CD14-positive monocyte (primary cell): ENCODE results near the gene TCF4. TPM values are rescaled to one million over a fixed set of nuclear protein-coding genes. Genes with fewer than 3 reads are reported as not detected.

Experiments used
- DNase-seq, 3 donors: peaks; one replicate each; pipeline ENCODE4 v3.0.0-alpha.2; 2011 to 2022
- H2AFZ ChIP-seq: 2 replicates; pipeline ENCODE4 v1.6.0; 2012; ENCODE audit warnings: mild to moderate bottlenecking, low read depth, low read length, inconsistent platforms; ENCODE audit not compliant: insufficient read depth, poor library complexity, severe bottlenecking
- H3K27ac ChIP-seq, 2 donors: 1 replicate in 1 of 2; 2 replicates in 1 of 2; pipeline ENCODE4 v1.5.1; 2012 to 2013; ENCODE audit warnings: low read length in 2 of 2, control low read depth in 1 of 2, inconsistent platforms in 1 of 2, low read depth in 1 of 2, mild to moderate bottlenecking in 1 of 2
- H3K27me3 ChIP-seq, 2 donors: one replicate each; pipeline versions ENCODE4 v1.6.0 to v1.6.1; 2011 to 2013; ENCODE audit warnings: low read length in 2 of 2; ENCODE audit not compliant: control insufficient read depth in 2 of 2, insufficient read depth in 2 of 2
- H3K36me3 ChIP-seq, 2 donors: replicated peaks in 1 of 2; 1 replicate in 1 of 2; 2 replicates in 1 of 2; pipeline versions ENCODE4 v1.5.1 to v1.6.1; 2012 to 2013; ENCODE audit warnings: low read length in 2 of 2, control low read depth in 1 of 2, inconsistent platforms in 1 of 2, mild to moderate bottlenecking in 1 of 2; ENCODE audit not compliant: insufficient read depth in 2 of 2, control insufficient read depth in 1 of 2
- H3K4me1 ChIP-seq, 2 donors: 1 replicate in 1 of 2; 2 replicates in 1 of 2; pipeline versions ENCODE4 v1.5.1 to v1.6.1; 2012 to 2013; ENCODE audit warnings: low read length in 2 of 2, control low read depth in 1 of 2, inconsistent platforms in 1 of 2, mild to moderate bottlenecking in 1 of 2, moderate library complexity in 1 of 2; ENCODE audit not compliant: insufficient read depth in 2 of 2, control insufficient read depth in 1 of 2
- H3K4me2 ChIP-seq: replicated peaks from 2 replicates; pipeline ENCODE3; 2012; ENCODE audit warnings: low read length, moderate library complexity, mild to moderate bottlenecking; ENCODE audit not compliant: poor library complexity, severe bottlenecking; ENCODE audit errors: extremely low read depth
- H3K4me3 ChIP-seq, 3 experiments: fragments of 200-600 bp in 1 of 3; sonication (generic) in 1 of 3; replicated peaks in 1 of 3; 1 replicate in 2 of 3; 2 replicates in 1 of 3; pipeline ENCODE4 v1.5.1; 2011 to 2013; ENCODE audit warnings: low read length in 3 of 3, mild to moderate bottlenecking in 3 of 3, control low read depth in 2 of 3, low read depth in 2 of 3, inconsistent platforms in 1 of 3, moderate library complexity in 1 of 3
- H3K79me2 ChIP-seq: 2 replicates; pipeline ENCODE4 v1.6.0; 2012; ENCODE audit warnings: mild to moderate bottlenecking, control low read depth, inconsistent platforms, low read length, moderate library complexity; ENCODE audit not compliant: insufficient read depth
- H3K9ac ChIP-seq: 2 replicates; pipeline ENCODE4 v1.6.0; 2017; ENCODE audit warnings: low read length, mild to moderate bottlenecking; ENCODE audit not compliant: insufficient read depth, poor library complexity, severe bottlenecking
- H3K9me3 ChIP-seq, 2 donors: replicated peaks in 1 of 2; 1 replicate in 1 of 2; 2 replicates in 1 of 2; pipeline versions ENCODE4 v1.5.1 to v1.6.1; 2012 to 2013; ENCODE audit warnings: low read length in 2 of 2, control low read depth in 1 of 2; ENCODE audit not compliant: control insufficient read depth in 1 of 2, insufficient read depth in 1 of 2
- H4K20me1 ChIP-seq: 2 replicates; pipeline ENCODE4 v1.6.0; 2012; ENCODE audit warnings: mild to moderate bottlenecking, low read length, control low read depth, moderate library complexity; ENCODE audit not compliant: insufficient read depth
- H3K27ac Mint-ChIP-seq, 7 donors: one replicate each; pipeline ENCODE4 v1.8.0; 2020; ENCODE audit warnings: mild to moderate bottlenecking in 7 of 7, mixed read lengths in 7 of 7, moderate library complexity in 6 of 7, inconsistent platforms in 2 of 7
- H3K27me3 Mint-ChIP-seq, 3 donors: one replicate each; pipeline ENCODE4 v1.8.0; 2021 to 2022; ENCODE audit warnings: low read depth in 3 of 3, mild to moderate bottlenecking in 3 of 3, mixed read lengths in 3 of 3, moderate library complexity in 3 of 3, inconsistent platforms in 1 of 3
- H3K36me3 Mint-ChIP-seq, 2 donors: one replicate each; pipeline ENCODE4 v1.8.0; 2020; ENCODE audit warnings: mixed read lengths in 2 of 2, inconsistent platforms in 1 of 2, mild to moderate bottlenecking in 1 of 2
- H3K4me1 Mint-ChIP-seq: one replicate; pipeline ENCODE4 v1.8.0; 2020; ENCODE audit warnings: mild to moderate bottlenecking, mixed read lengths
- H3K4me3 Mint-ChIP-seq, 2 donors: one replicate each; pipeline ENCODE4 v1.8.0; 2020; ENCODE audit warnings: mild to moderate bottlenecking in 2 of 2, mixed read lengths in 2 of 2, moderate library complexity in 1 of 2
- H3K9me3 Mint-ChIP-seq, 7 donors: one replicate each; pipeline ENCODE4 v1.8.0; 2020 to 2022; ENCODE audit warnings: mixed read lengths in 7 of 7, mild to moderate bottlenecking in 6 of 7, moderate library complexity in 6 of 7, inconsistent platforms in 2 of 7
- WGBS: methylation state at CpG from one replicate; pipeline ENCODE4 v1.1.5; 2013; ENCODE audit warnings: missing lambda C conversion rate; ENCODE audit not compliant: insufficient coverage; 5-methylcytosine and 5-hydroxymethylcytosine counted together
- intact Hi-C, 2 donors: fragments of 100-400 bp; cut with micrococcal nuclease; formaldehyde crosslinking; loops; one replicate each; pipeline versions ENCODE4 v1.15.0 to v1.15.1; 2023
- polyA plus RNA-seq, 3 donors: library from polyadenylated mRNA; depleted of rRNA in 1 of 3; unstranded in 2 of 3; stranded (reverse) in 1 of 3; fragments of 300-500 nt in 2 of 3; fragments of >200 nt in 1 of 3; fragmentation: Illumina TruSeq in 2 of 3; gene quantifications; 1 replicate in 2 of 3; 2 replicates in 1 of 3; pipeline ENCODE4 v1.2.3, GENCODE V29; 2012 to 2021
- TF ChIP-seq, protein P1 (sequence below): fragments of 200-600 bp; IDR thresholded peaks from one replicate; pipeline ENCODE4 v1.8.0; 2022; ENCODE audit warnings: antibody characterized with exemption, mild to moderate bottlenecking

The TCF4 gene
- polyA plus RNA-seq, 3 donors, result 5.9 to 12.9 (median 10.7) TPM

- Histone ChIP-seq H3K9me3 (no peaks in the 10 kb centered on the region), H3K27ac (no peak overlapping the region), H3K4me2 (no peak overlapping the region), H3K79me2 (peaks cover 9% of the 10 kb centered on the region), H4K20me1 (no peaks in the 10 kb centered on the region), H3K36me3 (no peaks in the 10 kb centered on the region), H3K4me3 (no peak overlapping the region), H2AFZ (no peak overlapping the region), H3K4me1 (peaks cover 15 to 31% of the 10 kb centered on the region in 2 donors), H3K27me3 (no peaks in the 10 kb centered on the region), H3K9ac (no peak overlapping the region)
- Mint-ChIP-seq H3K4me3 (no peak overlapping the region), H3K27ac (peak overlapping the region in 1 of 7 donors; percentile 1), H3K36me3 (no peaks in the 10 kb centered on the region), H3K9me3 (no peaks in the 10 kb centered on the region), H3K4me1 (peaks cover 30% of the 10 kb centered on the region), H3K27me3 (no peaks in the 10 kb centered on the region)
- intact Hi-C loops, result no loop called here
- no CpG with 5 or more reads among the region's 4 CpGs for WGBS
- DNase-seq, result no peak
- TF ChIP-seq, protein P1, sequence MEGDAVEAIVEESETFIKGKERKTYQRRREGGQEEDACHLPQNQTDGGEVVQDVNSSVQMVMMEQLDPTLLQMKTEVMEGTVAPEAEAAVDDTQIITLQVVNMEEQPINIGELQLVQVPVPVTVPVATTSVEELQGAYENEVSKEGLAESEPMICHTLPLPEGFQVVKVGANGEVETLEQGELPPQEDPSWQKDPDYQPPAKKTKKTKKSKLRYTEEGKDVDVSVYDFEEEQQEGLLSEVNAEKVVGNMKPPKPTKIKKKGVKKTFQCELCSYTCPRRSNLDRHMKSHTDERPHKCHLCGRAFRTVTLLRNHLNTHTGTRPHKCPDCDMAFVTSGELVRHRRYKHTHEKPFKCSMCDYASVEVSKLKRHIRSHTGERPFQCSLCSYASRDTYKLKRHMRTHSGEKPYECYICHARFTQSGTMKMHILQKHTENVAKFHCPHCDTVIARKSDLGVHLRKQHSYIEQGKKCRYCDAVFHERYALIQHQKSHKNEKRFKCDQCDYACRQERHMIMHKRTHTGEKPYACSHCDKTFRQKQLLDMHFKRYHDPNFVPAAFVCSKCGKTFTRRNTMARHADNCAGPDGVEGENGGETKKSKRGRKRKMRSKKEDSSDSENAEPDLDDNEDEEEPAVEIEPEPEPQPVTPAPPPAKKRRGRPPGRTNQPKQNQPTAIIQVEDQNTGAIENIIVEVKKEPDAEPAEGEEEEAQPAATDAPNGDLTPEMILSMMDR, result no peak
Observed at GRCh38 chr18:55316486-55317184, 271.4 kb downstream of the TCF4 start.

DNA sequence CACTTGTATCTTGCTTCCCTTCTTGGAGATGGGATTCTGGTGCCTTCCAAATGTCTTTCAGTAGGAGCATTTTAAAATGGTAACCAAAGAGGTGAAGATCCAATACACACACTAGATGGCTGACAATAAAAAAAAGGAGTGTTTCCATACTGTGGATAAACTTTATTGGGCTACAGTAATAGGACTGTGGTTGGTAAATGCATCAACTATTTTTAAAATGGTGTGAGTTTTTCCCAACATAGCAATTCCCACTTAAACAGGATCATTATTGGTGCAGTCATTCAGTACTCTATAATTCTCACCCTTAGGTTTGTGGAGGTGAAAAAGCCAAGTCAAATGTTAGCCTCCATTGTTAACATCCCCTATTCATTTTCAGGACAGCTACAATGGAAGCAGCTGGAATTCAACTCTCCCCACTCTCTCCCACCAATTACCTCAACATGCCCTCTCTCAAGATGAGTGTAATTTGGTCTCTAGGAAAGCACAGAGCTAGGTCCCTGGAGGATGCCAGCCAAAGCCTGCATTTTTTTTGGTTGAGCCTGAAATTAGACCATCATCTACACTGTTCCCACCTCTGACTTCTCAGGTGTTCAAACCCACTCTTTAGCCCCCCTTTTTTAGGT lies 273.3 kb downstream of the TCF4 start:
- Histone ChIP-seq H3K4me1 (peaks cover 5 to 17% of the 10 kb centered on the region in 2 donors), H2AFZ (no peak overlapping the region), H3K27me3 (no peaks in the 10 kb centered on the region), H3K9me3 (no peaks in the 10 kb centered on the region), H4K20me1 (no peaks in the 10 kb centered on the region), H3K9ac (no peak overlapping the region), H3K36me3 (no peaks in the 10 kb centered on the region), H3K79me2 (peaks cover 9% of the 10 kb centered on the region), H3K27ac (no peak overlapping the region), H3K4me2 (no peak overlapping the region), H3K4me3 (no peak overlapping the region)
- no peak for DNase-seq
- intact Hi-C loops, result no loop called here
- Mint-ChIP-seq H3K27ac (no peak overlapping the region), H3K4me3 (no peak overlapping the region), H3K9me3 (no peaks in the 10 kb centered on the region), H3K27me3 (peaks cover 0 to 2% (median 0%) of the 10 kb centered on the region in 3 donors), H3K4me1 (peaks cover 15% of the 10 kb centered on the region), H3K36me3 (no peaks in the 10 kb centered on the region)
- TF ChIP-seq, protein P1, result no peak
